Measurements from ENCODE around the gene MBD1. TPM values are rescaled to one million over a fixed set of nuclear protein-coding genes. Genes with fewer than 3 reads are reported as not detected.

MBD1 gene
- total and polyA plus RNA-seq, 2 of the 13 experiments (the other 11 are each of a cell fraction or from before 2014, with no cell fraction given), result 25.5 to 28.6 TPM

DNA sequence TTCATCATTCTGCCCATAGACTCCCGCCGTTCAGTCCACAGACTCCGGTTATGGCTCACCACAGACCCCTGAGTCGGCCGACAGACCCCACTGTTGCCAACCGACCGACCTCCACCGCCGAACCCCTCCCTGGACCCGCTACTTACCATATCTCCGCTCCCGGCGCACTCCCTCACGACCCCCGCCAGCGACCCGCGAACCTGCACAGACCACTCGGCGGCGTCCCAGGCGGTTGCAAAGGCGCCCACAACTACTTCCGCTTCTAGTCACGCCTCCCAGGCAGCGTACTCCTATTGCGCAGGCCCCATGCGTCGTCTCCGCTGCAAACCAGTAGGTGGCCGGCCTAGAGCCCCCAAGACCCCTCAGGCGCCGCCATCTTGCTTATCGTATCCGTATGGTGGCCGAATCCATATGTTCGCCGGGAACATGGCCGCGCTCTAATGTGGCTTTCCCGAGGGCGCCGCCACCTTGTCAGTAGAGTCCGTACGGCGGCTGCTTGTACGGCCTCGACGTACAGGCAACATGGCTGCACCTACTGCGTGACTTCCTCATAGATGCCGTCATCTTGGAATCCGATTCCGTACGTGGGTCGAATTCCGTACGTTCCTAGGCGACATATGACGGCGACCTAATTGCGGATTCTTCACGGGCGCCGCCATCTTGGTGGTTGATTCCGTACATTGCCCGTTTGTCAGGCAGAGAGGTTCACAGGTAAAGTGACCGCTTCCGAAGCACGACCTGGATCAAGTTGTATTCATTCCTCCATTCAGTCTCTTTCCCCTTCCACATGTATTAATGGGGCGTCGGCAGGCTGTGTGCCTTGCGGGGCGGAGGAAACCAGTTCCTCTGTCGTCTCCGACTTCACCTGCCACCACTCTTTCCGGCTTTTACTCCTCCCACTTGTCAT lies 6.4 kb upstream of the MBD1 start, which contains the start of gene CXXC1 (continued):
- TF ChIP-seq, protein P1, sequence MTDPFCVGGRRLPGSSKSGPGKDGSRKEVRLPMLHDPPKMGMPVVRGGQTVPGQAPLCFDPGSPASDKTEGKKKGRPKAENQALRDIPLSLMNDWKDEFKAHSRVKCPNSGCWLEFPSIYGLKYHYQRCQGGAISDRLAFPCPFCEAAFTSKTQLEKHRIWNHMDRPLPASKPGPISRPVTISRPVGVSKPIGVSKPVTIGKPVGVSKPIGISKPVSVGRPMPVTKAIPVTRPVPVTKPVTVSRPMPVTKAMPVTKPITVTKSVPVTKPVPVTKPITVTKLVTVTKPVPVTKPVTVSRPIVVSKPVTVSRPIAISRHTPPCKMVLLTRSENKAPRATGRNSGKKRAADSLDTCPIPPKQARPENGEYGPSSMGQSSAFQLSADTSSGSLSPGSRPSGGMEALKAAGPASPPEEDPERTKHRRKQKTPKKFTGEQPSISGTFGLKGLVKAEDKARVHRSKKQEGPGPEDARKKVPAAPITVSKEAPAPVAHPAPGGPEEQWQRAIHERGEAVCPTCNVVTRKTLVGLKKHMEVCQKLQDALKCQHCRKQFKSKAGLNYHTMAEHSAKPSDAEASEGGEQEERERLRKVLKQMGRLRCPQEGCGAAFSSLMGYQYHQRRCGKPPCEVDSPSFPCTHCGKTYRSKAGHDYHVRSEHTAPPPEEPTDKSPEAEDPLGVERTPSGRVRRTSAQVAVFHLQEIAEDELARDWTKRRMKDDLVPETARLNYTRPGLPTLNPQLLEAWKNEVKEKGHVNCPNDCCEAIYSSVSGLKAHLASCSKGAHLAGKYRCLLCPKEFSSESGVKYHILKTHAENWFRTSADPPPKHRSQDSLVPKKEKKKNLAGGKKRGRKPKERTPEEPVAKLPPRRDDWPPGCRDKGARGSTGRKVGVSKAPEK (CRISPR knock-in tag; IDR thresholded peaks at IDR 0.05; ENCODE audit: borderline replicate concordance), result no peak
- TF ChIP-seq, protein P2, sequence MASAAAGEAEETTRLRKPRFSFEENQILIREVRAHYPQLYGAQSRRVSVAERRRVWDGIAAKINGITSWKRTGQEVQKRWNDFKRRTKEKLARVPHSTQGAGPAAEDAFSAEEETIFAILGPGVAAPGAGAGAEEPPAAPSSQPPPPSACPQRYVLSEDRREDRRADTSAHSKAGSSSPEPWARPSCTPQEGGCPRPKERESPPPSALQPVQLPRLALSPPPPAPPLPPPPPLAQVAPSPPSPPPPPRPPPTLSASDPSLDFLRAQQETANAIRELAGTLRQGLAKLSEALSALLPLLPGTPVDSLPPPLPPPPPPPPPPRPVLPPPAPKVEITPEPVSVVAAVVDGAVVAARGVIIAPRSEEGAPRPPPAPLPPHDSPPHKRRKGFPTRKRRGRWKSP (CRISPR knock-in tag; IDR thresholded peaks at IDR 0.05), result no peak
- TF ChIP-seq ZNF510 (CRISPR knock-in tag; IDR thresholded peaks at IDR 0.05; ENCODE audit: low read depth) (no peak), ZNF530 (CRISPR knock-in tag; IDR thresholded peaks at IDR 0.05; ENCODE audit: low read depth) (no peak), ZNF569 (CRISPR knock-in tag; IDR thresholded peaks at IDR 0.05; ENCODE audit: borderline replicate concordance) (no peak), ZNF605 (CRISPR knock-in tag; IDR thresholded peaks at IDR 0.05) (peak; percentile 88; the same call in 1 of the 2 replicates), ZFP82 (CRISPR knock-in tag; IDR thresholded peaks at IDR 0.05; ENCODE audit: borderline replicate concordance) (peak; percentile 84), RFXAP (CRISPR knock-in tag; IDR thresholded peaks at IDR 0.05; ENCODE audit: borderline replicate concordance) (peak; percentile 31; the same call in 1 of the 2 replicates), PHF8 (CRISPR knock-in tag; IDR thresholded peaks at IDR 0.05) (peak; percentile 81)
- TF ChIP-seq, protein P3, sequence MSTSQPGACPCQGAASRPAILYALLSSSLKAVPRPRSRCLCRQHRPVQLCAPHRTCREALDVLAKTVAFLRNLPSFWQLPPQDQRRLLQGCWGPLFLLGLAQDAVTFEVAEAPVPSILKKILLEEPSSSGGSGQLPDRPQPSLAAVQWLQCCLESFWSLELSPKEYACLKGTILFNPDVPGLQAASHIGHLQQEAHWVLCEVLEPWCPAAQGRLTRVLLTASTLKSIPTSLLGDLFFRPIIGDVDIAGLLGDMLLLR (CRISPR knock-in tag; IDR thresholded peaks at IDR 0.05), result 0 out of 2 replicates have a peak, but pooled peaks have one; percentile 63
- TF ChIP-seq, protein P4, sequence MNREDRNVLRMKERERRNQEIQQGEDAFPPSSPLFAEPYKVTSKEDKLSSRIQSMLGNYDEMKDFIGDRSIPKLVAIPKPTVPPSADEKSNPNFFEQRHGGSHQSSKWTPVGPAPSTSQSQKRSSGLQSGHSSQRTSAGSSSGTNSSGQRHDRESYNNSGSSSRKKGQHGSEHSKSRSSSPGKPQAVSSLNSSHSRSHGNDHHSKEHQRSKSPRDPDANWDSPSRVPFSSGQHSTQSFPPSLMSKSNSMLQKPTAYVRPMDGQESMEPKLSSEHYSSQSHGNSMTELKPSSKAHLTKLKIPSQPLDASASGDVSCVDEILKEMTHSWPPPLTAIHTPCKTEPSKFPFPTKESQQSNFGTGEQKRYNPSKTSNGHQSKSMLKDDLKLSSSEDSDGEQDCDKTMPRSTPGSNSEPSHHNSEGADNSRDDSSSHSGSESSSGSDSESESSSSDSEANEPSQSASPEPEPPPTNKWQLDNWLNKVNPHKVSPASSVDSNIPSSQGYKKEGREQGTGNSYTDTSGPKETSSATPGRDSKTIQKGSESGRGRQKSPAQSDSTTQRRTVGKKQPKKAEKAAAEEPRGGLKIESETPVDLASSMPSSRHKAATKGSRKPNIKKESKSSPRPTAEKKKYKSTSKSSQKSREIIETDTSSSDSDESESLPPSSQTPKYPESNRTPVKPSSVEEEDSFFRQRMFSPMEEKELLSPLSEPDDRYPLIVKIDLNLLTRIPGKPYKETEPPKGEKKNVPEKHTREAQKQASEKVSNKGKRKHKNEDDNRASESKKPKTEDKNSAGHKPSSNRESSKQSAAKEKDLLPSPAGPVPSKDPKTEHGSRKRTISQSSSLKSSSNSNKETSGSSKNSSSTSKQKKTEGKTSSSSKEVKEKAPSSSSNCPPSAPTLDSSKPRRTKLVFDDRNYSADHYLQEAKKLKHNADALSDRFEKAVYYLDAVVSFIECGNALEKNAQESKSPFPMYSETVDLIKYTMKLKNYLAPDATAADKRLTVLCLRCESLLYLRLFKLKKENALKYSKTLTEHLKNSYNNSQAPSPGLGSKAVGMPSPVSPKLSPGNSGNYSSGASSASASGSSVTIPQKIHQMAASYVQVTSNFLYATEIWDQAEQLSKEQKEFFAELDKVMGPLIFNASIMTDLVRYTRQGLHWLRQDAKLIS (CRISPR knock-in tag; IDR thresholded peaks at IDR 0.05), result no peak
- TF ChIP-seq, protein P5, sequence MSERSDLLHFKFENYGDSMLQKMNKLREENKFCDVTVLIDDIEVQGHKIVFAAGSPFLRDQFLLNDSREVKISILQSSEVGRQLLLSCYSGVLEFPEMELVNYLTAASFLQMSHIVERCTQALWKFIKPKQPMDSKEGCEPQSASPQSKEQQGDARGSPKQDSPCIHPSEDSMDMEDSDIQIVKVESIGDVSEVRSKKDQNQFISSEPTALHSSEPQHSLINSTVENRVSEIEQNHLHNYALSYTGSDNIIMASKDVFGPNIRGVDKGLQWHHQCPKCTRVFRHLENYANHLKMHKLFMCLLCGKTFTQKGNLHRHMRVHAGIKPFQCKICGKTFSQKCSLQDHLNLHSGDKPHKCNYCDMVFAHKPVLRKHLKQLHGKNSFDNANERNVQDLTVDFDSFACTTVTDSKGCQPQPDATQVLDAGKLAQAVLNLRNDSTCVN (CRISPR knock-in tag; IDR thresholded peaks at IDR 0.05; ENCODE audit: borderline replicate concordance), result no peak
- TF ChIP-seq, protein P6, sequence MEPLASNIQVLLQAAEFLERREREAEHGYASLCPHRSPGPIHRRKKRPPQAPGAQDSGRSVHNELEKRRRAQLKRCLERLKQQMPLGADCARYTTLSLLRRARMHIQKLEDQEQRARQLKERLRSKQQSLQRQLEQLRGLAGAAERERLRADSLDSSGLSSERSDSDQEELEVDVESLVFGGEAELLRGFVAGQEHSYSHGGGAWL (CRISPR knock-in tag; IDR thresholded peaks at IDR 0.05), result 0 out of 2 replicates have a peak, but pooled peaks have one; percentile 39
- TF ChIP-seq, protein P7, sequence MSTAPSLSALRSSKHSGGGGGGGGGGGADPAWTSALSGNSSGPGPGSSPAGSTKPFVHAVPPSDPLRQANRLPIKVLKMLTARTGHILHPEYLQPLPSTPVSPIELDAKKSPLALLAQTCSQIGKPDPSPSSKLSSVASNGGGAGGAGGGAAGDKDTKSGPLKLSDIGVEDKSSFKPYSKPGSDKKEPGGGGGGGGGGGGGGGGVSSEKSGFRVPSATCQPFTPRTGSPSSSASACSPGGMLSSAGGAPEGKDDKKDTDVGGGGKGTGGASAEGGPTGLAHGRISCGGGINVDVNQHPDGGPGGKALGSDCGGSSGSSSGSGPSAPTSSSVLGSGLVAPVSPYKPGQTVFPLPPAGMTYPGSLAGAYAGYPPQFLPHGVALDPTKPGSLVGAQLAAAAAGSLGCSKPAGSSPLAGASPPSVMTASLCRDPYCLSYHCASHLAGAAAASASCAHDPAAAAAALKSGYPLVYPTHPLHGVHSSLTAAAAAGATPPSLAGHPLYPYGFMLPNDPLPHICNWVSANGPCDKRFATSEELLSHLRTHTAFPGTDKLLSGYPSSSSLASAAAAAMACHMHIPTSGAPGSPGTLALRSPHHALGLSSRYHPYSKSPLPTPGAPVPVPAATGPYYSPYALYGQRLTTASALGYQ (CRISPR knock-in tag; IDR thresholded peaks at IDR 0.05), result 0 out of 2 replicates have a peak, but pooled peaks have one; percentile 38

All from HepG2 (cell line).